HepG2 (cell line): ENCODE data around the gene GALNTL6. TPM values are rescaled to one million over a fixed set of nuclear protein-coding genes. Genes with fewer than 3 reads are reported as not detected.

ENCODE experiments used
- ATAC-seq: fragments of 200-7000 bp; cut with Tn5 transposase; 3 replicates; pipeline ENCODE4 v1.9.1; 2020; ENCODE audit warnings: mild to moderate bottlenecking, moderate library complexity
- BruUV-seq: library from RNA; stranded (reverse); fragments of 400-500 nt; replicated peaks from 2 replicates; lab custom pipeline; 2021; lab: Mats Ljungman, UMichigan
- CTCF ChIA-PET: fragments of 300-600 bp; formaldehyde crosslinking; extraction: SDS; loops from one replicate; lab custom pipeline; 2021; ENCODE audit warnings: low total read pairs, inconsistent platforms, low intra/inter-chr PET ratio; lab: Yijun Ruan, JAX
- POLR2A ChIA-PET: fragments of 350-600 bp; sonication (Branson Sonifier 250); formaldehyde crosslinking; loops from one replicate; lab custom pipeline; 2020; ENCODE audit warnings: antibody characterized with exemption, inconsistent platforms; lab: Yijun Ruan, JAX
- DNase-seq: peaks from one replicate; pipeline ENCODE4 v3.0.0-alpha.2; 2015; ENCODE audit warnings: low spot score
- FAIRE-seq: peaks from 3 replicates; lab custom pipeline; 2011; peaks lifted over from hg19 to GRCh38; lab: Jason Lieb, UNC
- H2AFZ ChIP-seq: one replicate; pipeline ENCODE4 v1.6.1; 2011; ENCODE audit warnings: low read length, inconsistent platforms
- H3K27ac ChIP-seq: fragments of 300-600 bp; 3 replicates; pipeline ENCODE4 v1.8.0; 2011; ENCODE audit warnings: mixed run types, mild to moderate bottlenecking, mixed read lengths, low read length, inconsistent platforms; ENCODE audit not compliant: insufficient read depth; ENCODE audit errors: extremely low read length
- H3K27me3 ChIP-seq, 2 experiments: fragments of 200-600 bp in 1 of 2; 2 replicates in 1 of 2; 3 replicates in 1 of 2; pipeline versions ENCODE4 v1.6.0 to v1.8.0; 2011; ENCODE audit warnings: low read length in 2 of 2, mild to moderate bottlenecking in 2 of 2, moderate library complexity in 2 of 2, inconsistent platforms in 1 of 2; ENCODE audit not compliant: insufficient read depth in 2 of 2, control insufficient read depth in 1 of 2
- H3K36me3 ChIP-seq, 2 experiments: fragments of 200-600 bp in 1 of 2; replicated peaks in 1 of 2; 2 replicates in 1 of 2; 3 replicates in 1 of 2; pipeline versions ENCODE4 v1.5.1 to v1.8.0; 2011; ENCODE audit warnings: low read length in 2 of 2, inconsistent platforms in 1 of 2; ENCODE audit not compliant: insufficient read depth in 2 of 2, control insufficient read depth in 1 of 2
- H3K4me1 ChIP-seq: 2 replicates; pipeline ENCODE4 v1.5.1; 2012; ENCODE audit warnings: low read length, inconsistent platforms; ENCODE audit not compliant: insufficient read depth
- H3K4me2 ChIP-seq: 2 replicates; pipeline ENCODE4 v1.6.0; 2011; ENCODE audit warnings: low read depth, low read length, inconsistent platforms
- H3K4me3 ChIP-seq, 3 experiments: fragments of 200-600 bp in 1 of 3; sonication (generic), shearing (Covaris generic) in 1 of 3; replicated peaks in 1 of 3; 2 replicates each; pipeline ENCODE4 v1.5.1; 2011 to 2016; ENCODE audit warnings: low read length in 3 of 3, inconsistent platforms in 2 of 3, low read depth in 2 of 3, mild to moderate bottlenecking in 2 of 3, control low read depth in 1 of 3, mixed read lengths in 1 of 3; ENCODE audit not compliant: insufficient read depth in 1 of 3
- H3K79me2 ChIP-seq: one replicate; pipeline ENCODE4 v1.6.1; 2011; ENCODE audit warnings: low read length, inconsistent platforms; ENCODE audit not compliant: insufficient read depth
- H3K9ac ChIP-seq: 2 replicates; pipeline ENCODE4 v1.6.0; 2011; ENCODE audit warnings: mild to moderate bottlenecking, low read depth, low read length, inconsistent platforms; ENCODE audit not compliant: insufficient read depth
- H3K9me3 ChIP-seq: 2 replicates; pipeline ENCODE4 v1.5.1; 2012; ENCODE audit warnings: mild to moderate bottlenecking, low read length
- H4K20me1 ChIP-seq: 2 replicates; pipeline ENCODE4 v1.6.0; 2011; ENCODE audit warnings: inconsistent platforms, mild to moderate bottlenecking, low read length, moderate library complexity; ENCODE audit not compliant: insufficient read depth
- ARNT ChIP-seq: fragments of 450-650 bp; IDR thresholded peaks from 2 replicates; pipeline ENCODE4 v1.6.1; 2017
- ARNTL ChIP-seq: sonication (generic); formaldehyde crosslinking; IDR thresholded peaks from 2 replicates; pipeline ENCODE4 v1.4.0; 2020; ENCODE audit warnings: mild to moderate bottlenecking, missing genetic modification reagents
- BRD4 ChIP-seq: sonication (generic); formaldehyde crosslinking; IDR thresholded peaks from 2 replicates; pipeline ENCODE4 v1.4.0; 2020; ENCODE audit warnings: missing genetic modification reagents
- BRF2 ChIP-seq: sonication (generic); formaldehyde crosslinking; IDR thresholded peaks from 2 replicates; pipeline ENCODE4 v1.8.1; 2022; ENCODE audit warnings: mild to moderate bottlenecking, missing genetic modification reagents
- JUNB ChIP-seq: sonication (generic); formaldehyde crosslinking; IDR thresholded peaks from 2 replicates; pipeline ENCODE4 v1.8.0; 2022; ENCODE audit warnings: missing genetic modification reagents, mild to moderate bottlenecking, borderline replicate concordance
- NBN ChIP-seq: fragments of 450-650 bp; conservative IDR thresholded peaks from 2 replicates; pipeline ENCODE4 v1.6.1; 2017
- NCOR1 ChIP-seq: fragments of 200-600 bp; sonication (generic); IDR thresholded peaks from 2 replicates; pipeline ENCODE4 v1.7.0; 2017; ENCODE audit warnings: antibody characterized with exemption, low read length, borderline replicate concordance
- NFIB ChIP-seq: sonication (generic); formaldehyde crosslinking; IDR thresholded peaks from 2 replicates; pipeline ENCODE4 v1.9.0; 2021; ENCODE audit warnings: missing genetic modification reagents, mild to moderate bottlenecking, borderline replicate concordance
- NR3C1 ChIP-seq: sonication (generic); formaldehyde crosslinking; IDR thresholded peaks from 2 replicates; pipeline ENCODE4 v1.4.0; 2020; ENCODE audit warnings: missing genetic modification reagents
- REL ChIP-seq: sonication (generic); formaldehyde crosslinking; conservative IDR thresholded peaks from 2 replicates; pipeline ENCODE4 v1.8.0; 2022; ENCODE audit warnings: mild to moderate bottlenecking, missing genetic modification reagents, moderate library complexity
- RFX1 ChIP-seq: fragments of 450-650 bp; IDR thresholded peaks from 2 replicates; pipeline ENCODE4 v1.6.1; 2017
- ZBTB38 ChIP-seq: sonication (generic); formaldehyde crosslinking; IDR thresholded peaks from 2 replicates; pipeline ENCODE4 v1.5.1; 2020; ENCODE audit warnings: mild to moderate bottlenecking, missing genetic modification reagents
- ZFP36 ChIP-seq: fragments of 150-350 bp; IDR thresholded peaks from 2 replicates; pipeline ENCODE4 v1.6.1; 2018; ENCODE audit warnings: borderline replicate concordance, low read length, low read depth; ENCODE audit not compliant: partially characterized antibody
- ZNF136 ChIP-seq: sonication (generic); formaldehyde crosslinking; IDR thresholded peaks from 2 replicates; pipeline ENCODE4 v1.8.1; 2022; ENCODE audit warnings: low read depth, mild to moderate bottlenecking, moderate library complexity, missing genetic modification reagents
- ZNF563 ChIP-seq: sonication (generic); formaldehyde crosslinking; IDR thresholded peaks from 2 replicates; pipeline ENCODE4 v1.8.0; 2022; ENCODE audit warnings: mild to moderate bottlenecking, moderate library complexity, missing genetic modification reagents
- ZNF7 ChIP-seq: IDR thresholded peaks from 2 replicates; pipeline ENCODE4 v1.6.1; 2016; ENCODE audit warnings: missing biosample characterization, missing genetic modification reagents
- WGBS: methylation state at CpG from one replicate; pipeline ENCODE4 v1.1.6; 2017; ENCODE audit warnings: low lambda C conversion rate; 5-methylcytosine and 5-hydroxymethylcytosine counted together
- in situ Hi-C: cut with HindIII; loops from 2 replicates; pipeline ENCODE4 v1.10.0; 2017; ENCODE audit warnings: low pct_unique_long_range_greater_than_20kb; ENCODE audit not compliant: extremely low pct_ligation_motif_present
- intact Hi-C: fragments of 100-400 bp; cut with micrococcal nuclease; formaldehyde crosslinking; loops from one replicate; pipeline ENCODE4 v1.10.0; 2022; ENCODE audit not compliant: unreplicated experiment
- polyA plus RNA-seq, 8 experiments: library from polyadenylated mRNA; depleted of rRNA in 3 of 8; stranded (reverse) in 7 of 8; unstranded in 1 of 8; fragments of >200 nt; fragmentation: Illumina TruSeq in 4 of 8; extraction: Trizol in 4 of 8; gene quantifications; 2 replicates each; pipeline versions ENCODE4 v1.2.1 to v1.2.3, GENCODE V29; 2011 to 2016; ENCODE audit warnings: low read depth in 4 of 8, missing spikeins in 1 of 8, mixed read lengths in 1 of 8; ENCODE audit not compliant: insufficient read depth in 1 of 8
- total RNA-seq, 5 experiments: library from RNA; depleted of rRNA; stranded (reverse); fragments of >200 nt; fragmentation: Illumina TruSeq; extraction: Trizol; gene quantifications; 2 replicates each; pipeline ENCODE4 v1.2.3, GENCODE V29; 2016; ENCODE audit warnings: low read depth in 1 of 5
- TF ChIP-seq, protein P1 (sequence below): fragments of 450-650 bp; IDR thresholded peaks from 2 replicates; pipeline ENCODE4 v1.6.1; 2016
- TF ChIP-seq, protein P2 (sequence below): sonication (generic); formaldehyde crosslinking; IDR thresholded peaks from 2 replicates; pipeline ENCODE4 v1.8.1; 2023; ENCODE audit warnings: mild to moderate bottlenecking, missing genetic modification reagents, borderline replicate concordance
- TF ChIP-seq, protein P3 (sequence below): sonication (generic); formaldehyde crosslinking; IDR thresholded peaks from 2 replicates; pipeline ENCODE4 v1.5.0; 2020; ENCODE audit warnings: mild to moderate bottlenecking, missing genetic modification reagents

The GALNTL6 gene
- total and polyA plus RNA-seq, 2 of the 13 experiments (the other 11 are each of a cell fraction or from before 2014, with no cell fraction given): not detected

- no TSS peak for BruUV-seq
- Histone ChIP-seq H3K9me3 (peaks cover 5% of the 10 kb centered on the region; the same call in 1 of the 2 replicates), H3K4me3 (no peak overlapping the region), H3K27ac (no peak overlapping the region), H3K9ac (no peak overlapping the region), H3K27me3 (no peaks in the 10 kb centered on the region), H2AFZ (no peak overlapping the region), H3K4me2 (no peak overlapping the region), H3K36me3 (no peaks in the 10 kb centered on the region), H3K4me1 (no peaks in the 10 kb centered on the region), H3K79me2 (no peaks in the 10 kb centered on the region), H4K20me1 (no peaks in the 10 kb centered on the region)
- in situ Hi-C loops: no loop called here
- POLR2A ChIA-PET: no interaction called here
- CTCF ChIA-PET: no interaction called here
- ATAC-seq (no peak), FAIRE-seq (no peak), DNase-seq (no peak)
- intact Hi-C loops: no loop called here
- WGBS: 0% methylated on average over 1 of the region's 1 CpG
- TF ChIP-seq ZNF136 (CRISPR knock-in tag) (no peak), RFX1 (no peak), BRF2 (CRISPR knock-in tag) (no peak), REL (CRISPR knock-in tag) (no peak), NCOR1 (no peak), ARNTL (CRISPR knock-in tag) (no peak), NR3C1 (CRISPR knock-in tag) (no peak), ARNT (no peak), BRD4 (CRISPR knock-in tag) (no peak), ZBTB38 (CRISPR knock-in tag) (no peak), JUNB (CRISPR knock-in tag) (no peak), ZFP36 (no peak), ZNF7 (CRISPR knock-in tag) (no peak), NFIB (CRISPR knock-in tag) (no peak), NBN (no peak), ZNF563 (CRISPR knock-in tag) (no peak)
- TF ChIP-seq, protein P1, sequence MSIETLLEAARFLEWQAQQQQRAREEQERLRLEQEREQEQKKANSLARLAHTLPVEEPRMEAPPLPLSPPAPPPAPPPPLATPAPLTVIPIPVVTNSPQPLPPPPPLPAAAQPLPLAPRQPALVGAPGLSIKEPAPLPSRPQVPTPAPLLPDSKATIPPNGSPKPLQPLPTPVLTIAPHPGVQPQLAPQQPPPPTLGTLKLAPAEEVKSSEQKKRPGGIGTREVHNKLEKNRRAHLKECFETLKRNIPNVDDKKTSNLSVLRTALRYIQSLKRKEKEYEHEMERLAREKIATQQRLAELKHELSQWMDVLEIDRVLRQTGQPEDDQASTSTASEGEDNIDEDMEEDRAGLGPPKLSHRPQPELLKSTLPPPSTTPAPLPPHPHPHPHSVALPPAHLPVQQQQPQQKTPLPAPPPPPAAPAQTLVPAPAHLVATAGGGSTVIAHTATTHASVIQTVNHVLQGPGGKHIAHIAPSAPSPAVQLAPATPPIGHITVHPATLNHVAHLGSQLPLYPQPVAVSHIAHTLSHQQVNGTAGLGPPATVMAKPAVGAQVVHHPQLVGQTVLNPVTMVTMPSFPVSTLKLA: no peak
- TF ChIP-seq, protein P2, sequence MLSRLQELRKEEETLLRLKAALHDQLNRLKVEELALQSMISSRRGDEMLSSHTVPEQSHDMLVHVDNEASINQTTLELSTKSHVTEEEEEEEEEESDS: no peak
- TF ChIP-seq, protein P3, sequence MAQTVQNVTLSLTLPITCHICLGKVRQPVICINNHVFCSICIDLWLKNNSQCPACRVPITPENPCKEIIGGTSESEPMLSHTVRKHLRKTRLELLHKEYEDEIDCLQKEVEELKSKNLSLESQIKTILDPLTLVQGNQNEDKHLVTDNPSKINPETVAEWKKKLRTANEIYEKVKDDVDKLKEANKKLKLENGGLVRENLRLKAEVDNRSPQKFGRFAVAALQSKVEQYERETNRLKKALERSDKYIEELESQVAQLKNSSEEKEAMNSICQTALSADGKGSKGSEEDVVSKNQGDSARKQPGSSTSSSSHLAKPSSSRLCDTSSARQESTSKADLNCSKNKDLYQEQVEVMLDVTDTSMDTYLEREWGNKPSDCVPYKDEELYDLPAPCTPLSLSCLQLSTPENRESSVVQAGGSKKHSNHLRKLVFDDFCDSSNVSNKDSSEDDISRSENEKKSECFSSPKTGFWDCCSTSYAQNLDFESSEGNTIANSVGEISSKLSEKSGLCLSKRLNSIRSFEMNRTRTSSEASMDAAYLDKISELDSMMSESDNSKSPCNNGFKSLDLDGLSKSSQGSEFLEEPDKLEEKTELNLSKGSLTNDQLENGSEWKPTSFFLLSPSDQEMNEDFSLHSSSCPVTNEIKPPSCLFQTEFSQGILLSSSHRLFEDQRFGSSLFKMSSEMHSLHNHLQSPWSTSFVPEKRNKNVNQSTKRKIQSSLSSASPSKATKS (CRISPR knock-in tag): no peak
Observed at GRCh38 chr4:172356016-172356415, 542.8 kb downstream of the GALNTL6 start.
